H9 (cell line): ENCODE results near the gene TCEAL4. TPM values are rescaled to one million over a fixed set of nuclear protein-coding genes. Genes with fewer than 3 reads are reported as not detected.

ENCODE experiments used
- DNase-seq: peaks from one replicate; pipeline ENCODE4 v3.0.0-alpha.2; 2017
- H2AFZ ChIP-seq: one replicate; pipeline ENCODE4 v1.6.1; 2013; ENCODE audit warnings: mild to moderate bottlenecking, low read length, control low read depth, moderate library complexity
- H2AK5ac ChIP-seq: 2 replicates; pipeline ENCODE4 v1.6.1; 2013; ENCODE audit warnings: low read length, control low read depth, mixed read lengths; ENCODE audit not compliant: insufficient read length
- H2BK120ac ChIP-seq: one replicate; pipeline ENCODE4 v1.6.1; 2013; ENCODE audit warnings: low read depth, mild to moderate bottlenecking, low read length, control low read depth, inconsistent platforms; ENCODE audit not compliant: poor library complexity, severe bottlenecking
- H2BK12ac ChIP-seq: 2 replicates; pipeline ENCODE4 v1.6.1; 2013; ENCODE audit warnings: low read length, control low read depth, mixed read lengths, low read depth; ENCODE audit not compliant: insufficient read length
- H2BK15ac ChIP-seq: 2 replicates; pipeline ENCODE4 v1.6.1; 2013; ENCODE audit warnings: low read depth, low read length, control low read depth
- H2BK20ac ChIP-seq: one replicate; pipeline ENCODE4 v1.6.1; 2013; ENCODE audit warnings: low read depth, mild to moderate bottlenecking, low read length, control low read depth, inconsistent platforms; ENCODE audit not compliant: poor library complexity, severe bottlenecking
- H2BK5ac ChIP-seq: 2 replicates; pipeline ENCODE4 v1.6.1; 2013; ENCODE audit warnings: low read length, control low read depth, mixed read lengths; ENCODE audit not compliant: insufficient read length
- H3K14ac ChIP-seq: 2 replicates; pipeline ENCODE4 v1.6.1; 2013; ENCODE audit warnings: low read length, control low read depth; ENCODE audit not compliant: insufficient read depth
- H3K18ac ChIP-seq: 2 replicates; pipeline ENCODE4 v1.6.1; 2013; ENCODE audit warnings: low read depth, mild to moderate bottlenecking, mixed read lengths, low read length, control low read depth; ENCODE audit not compliant: insufficient read length
- H3K23ac ChIP-seq: 2 replicates; pipeline ENCODE4 v1.6.1; 2013; ENCODE audit warnings: low read length, control low read depth, mixed read lengths, low read depth; ENCODE audit not compliant: insufficient read length
- H3K23me2 ChIP-seq: 2 replicates; pipeline ENCODE4 v1.6.1; 2013; ENCODE audit warnings: low read depth, mild to moderate bottlenecking, mixed read lengths, low read length, control low read depth; ENCODE audit not compliant: insufficient read length, poor library complexity, severe bottlenecking
- H3K27ac ChIP-seq: 2 replicates; pipeline ENCODE4 v1.5.1; 2013; ENCODE audit warnings: low read length, control low read depth, mixed read lengths, low read depth; ENCODE audit not compliant: insufficient read length
- H3K27me3 ChIP-seq: 2 replicates; pipeline ENCODE4 v1.6.1; 2013; ENCODE audit warnings: low read length, control low read depth, inconsistent platforms; ENCODE audit not compliant: insufficient read depth
- H3K4ac ChIP-seq: 2 replicates; pipeline ENCODE4 v1.6.1; 2013; ENCODE audit warnings: low read depth, mild to moderate bottlenecking, control low read depth, inconsistent platforms, low read length, moderate library complexity
- H3K4me1 ChIP-seq: 2 replicates; pipeline ENCODE4 v1.6.1; 2013; ENCODE audit warnings: low read length, control low read depth, inconsistent platforms; ENCODE audit not compliant: insufficient read depth
- H3K4me2 ChIP-seq: 2 replicates; pipeline ENCODE4 v1.6.1; 2013; ENCODE audit warnings: low read length, control low read depth, mixed read lengths; ENCODE audit not compliant: insufficient read length, insufficient read depth
- H3K56ac ChIP-seq: 2 replicates; pipeline ENCODE4 v1.6.1; 2013; ENCODE audit warnings: low read depth, mild to moderate bottlenecking, mixed read lengths, low read length, control low read depth; ENCODE audit not compliant: insufficient read length
- H3K79me1 ChIP-seq: 2 replicates; pipeline ENCODE4 v1.6.1; 2013; ENCODE audit warnings: low read depth, mild to moderate bottlenecking, moderate library complexity, low read length, control low read depth, inconsistent platforms; ENCODE audit not compliant: insufficient read depth, poor library complexity, severe bottlenecking
- H3K79me2 ChIP-seq: 2 replicates; pipeline ENCODE4 v1.6.1; 2013; ENCODE audit warnings: low read length, control low read depth, inconsistent platforms; ENCODE audit not compliant: insufficient read depth
- H3K9ac ChIP-seq: 2 replicates; pipeline ENCODE4 v1.6.1; 2013; ENCODE audit warnings: low read length, control low read depth, mixed read lengths; ENCODE audit not compliant: insufficient read length; ENCODE audit errors: extremely low read depth
- H3K9me3 ChIP-seq: one replicate; pipeline ENCODE4 v1.6.1; 2013; ENCODE audit warnings: low read depth, low read length, inconsistent platforms; ENCODE audit not compliant: control insufficient read depth
- H3T11ph ChIP-seq: one replicate; pipeline ENCODE4 v1.6.1; 2013; ENCODE audit warnings: mild to moderate bottlenecking, low read length, control low read depth, inconsistent platforms
- H4K20me1 ChIP-seq: one replicate; pipeline ENCODE4 v1.6.1; 2013; ENCODE audit not compliant: control insufficient read depth, insufficient read length, insufficient read depth
- H4K5ac ChIP-seq: 2 replicates; pipeline ENCODE4 v1.6.1; 2013; ENCODE audit warnings: low read depth, mild to moderate bottlenecking, mixed read lengths, low read length, control low read depth; ENCODE audit not compliant: insufficient read length
- H4K8ac ChIP-seq: replicated peaks from 2 replicates; pipeline ENCODE4 v1.6.1; 2013; ENCODE audit warnings: low read length, control low read depth, mixed read lengths, low read depth; ENCODE audit not compliant: insufficient read length
- H4K91ac ChIP-seq: 2 replicates; pipeline ENCODE4 v1.6.1; 2013; ENCODE audit warnings: low read depth, mild to moderate bottlenecking, moderate library complexity, mixed read lengths, low read length, control low read depth; ENCODE audit not compliant: insufficient read length
- H3K27ac Mint-ChIP-seq, 3 experiments: 2 replicates in 2 of 3; 3 replicates in 1 of 3; pipeline ENCODE4 v1.8.0; 2020 to 2021; ENCODE audit warnings: mixed read lengths in 3 of 3, mild to moderate bottlenecking in 1 of 3, moderate library complexity in 1 of 3
- H3K27me3 Mint-ChIP-seq: 2 replicates; pipeline ENCODE4 v1.8.0; 2021; ENCODE audit warnings: low read depth, mild to moderate bottlenecking, moderate library complexity, mixed read lengths
- H3K36me3 Mint-ChIP-seq, 3 experiments: 2 replicates in 2 of 3; 3 replicates in 1 of 3; pipeline ENCODE4 v1.8.0; 2020 to 2021; ENCODE audit warnings: low read depth in 3 of 3, mixed read lengths in 3 of 3; ENCODE audit not compliant: insufficient read depth in 1 of 3
- H3K4me1 Mint-ChIP-seq, 2 experiments: 2 replicates each; pipeline ENCODE4 v1.8.0; 2020; ENCODE audit warnings: mixed read lengths in 2 of 2
- H3K4me3 Mint-ChIP-seq, 2 experiments: 2 replicates in 1 of 2; 3 replicates in 1 of 2; pipeline ENCODE4 v1.8.0; 2020 to 2021; ENCODE audit warnings: mild to moderate bottlenecking in 2 of 2, mixed read lengths in 2 of 2, moderate library complexity in 1 of 2
- H3K9me3 Mint-ChIP-seq, 2 experiments: 2 replicates in 1 of 2; 3 replicates in 1 of 2; pipeline ENCODE4 v1.8.0; 2020; ENCODE audit warnings: mild to moderate bottlenecking in 2 of 2, mixed read lengths in 2 of 2, moderate library complexity in 1 of 2
- CTCF ChIP-seq: fragments of 200-600 bp; sonication (generic); conservative IDR thresholded peaks from 3 replicates; pipeline ENCODE4 v1.8.0; 2021; ENCODE audit warnings: antibody characterized with exemption, mild to moderate bottlenecking
- WGBS: extraction: QIAGEN DNeasy Blood & Tissue Kit; methylation state at CpG from one replicate; pipeline ENCODE4 v1.1.7; 2013; ENCODE audit warnings: missing lambda C conversion rate, low lambda C conversion rate, mixed read lengths; ENCODE audit not compliant: insufficient read length; ENCODE audit errors: extremely low coverage; 5-methylcytosine and 5-hydroxymethylcytosine counted together
- long read RNA-seq: library from polyadenylated mRNA; unstranded; transcript quantifications from one replicate; pipeline ENCODE4 v2.0.0, GENCODE V29; 2020
- total RNA-seq: library from RNA; stranded (reverse); gene quantifications from 2 replicates; pipeline ENCODE4 v1.2.1, GENCODE V29; 2021

Gene TCEAL4
- total RNA-seq = 49.9 and 53.0 TPM in 2 replicates
- long read RNA-seq, transcript TCEAL4-212 (3 exons, 1,008 nt) = minor isoform, 5 of 45 reads
- long read RNA-seq, transcript TCEAL4-208 (3 exons, 1,273 nt) = major isoform, 37 of 45 reads
- long read RNA-seq, partial matches to known transcripts = 0 of 45 reads
- long read RNA-seq, other reads (novel, unspliced or antisense) = 2 of 45 reads

- peak within 1 kb of the TSS; percentile 56 for H4K5ac ChIP-seq
- H3K4me2 ChIP-seq = peak within 1 kb of the TSS; percentile 43
- H3K23me2 ChIP-seq = no peaks in the 10 kb centered on the region
- H3K4me1 ChIP-seq = no peaks in the 10 kb centered on the region
- H3K4ac ChIP-seq = no peak within 1 kb of the TSS
- H3K18ac ChIP-seq = peak within 1 kb of the TSS; percentile 91
- WGBS = no CpG with 5 or more reads among the region's 56 CpGs
- peak; percentile 83 for DNase-seq
- H3T11ph ChIP-seq = no peak within 1 kb of the TSS
- no peak within 1 kb of the TSS for H3K27ac ChIP-seq
- H3K27ac Mint-ChIP-seq = peak within 1 kb of the TSS in 2 of 3 experiments; percentile 33 to 79; a peak in 4 of 7 replicates
- H2AK5ac ChIP-seq = no peak within 1 kb of the TSS
- H2AFZ ChIP-seq = peak within 1 kb of the TSS; percentile 92
- H4K8ac ChIP-seq = no peak within 1 kb of the TSS
- H2BK120ac ChIP-seq = no peak within 1 kb of the TSS
- H3K14ac ChIP-seq = peak within 1 kb of the TSS; percentile 95; the same call in 1 of the 2 replicates
- peak within 1 kb of the TSS; percentile 30 for H2BK12ac ChIP-seq
- no peaks in the 10 kb centered on the region for H3K9me3 ChIP-seq
- TF ChIP-seq CTCF = no peak
- H3K23ac ChIP-seq = no peak within 1 kb of the TSS
- no peaks in the 10 kb centered on the region for H3K79me2 ChIP-seq
- H3K27me3 ChIP-seq = no peaks in the 10 kb centered on the region
- peaks cover 0 to 9% of the 10 kb centered on the region in 2 experiments; a peak in 2 of 4 replicates for H3K4me1 Mint-ChIP-seq
- H3K36me3 Mint-ChIP-seq = peaks cover 0 to 21% (median 11%) of the 10 kb centered on the region in 3 experiments; a peak in 5 of 7 replicates
- H2BK20ac ChIP-seq = no peak within 1 kb of the TSS
- H2BK5ac ChIP-seq = no peak within 1 kb of the TSS
- H3K79me1 ChIP-seq = no peaks in the 10 kb centered on the region
- no peak within 1 kb of the TSS for H2BK15ac ChIP-seq
- H4K20me1 ChIP-seq = no peaks in the 10 kb centered on the region
- H3K56ac ChIP-seq = no peak within 1 kb of the TSS
- H3K9me3 Mint-ChIP-seq = peaks cover 8 to 53% of the 10 kb centered on the region in 2 experiments; a peak in 4 of 5 replicates
- peak within 1 kb of the TSS; percentile 89 for H3K9ac ChIP-seq
- H3K4me3 Mint-ChIP-seq = peak within 1 kb of the TSS; percentile 89 to 93
- H4K91ac ChIP-seq = no peak within 1 kb of the TSS
- peaks cover 9% of the 10 kb centered on the region for H3K27me3 Mint-ChIP-seq
Observed at GRCh38 chrX:103585411-103586313, at the start of gene TCEAL4. TCEAL4 (plus strand) TSS chrX:103585515; CDS start chrX:103586676, 1,161 bp downstream.
